CD4-positive, alpha-beta T cell treated with Interleukin-17A for 4 hours (primary cell): ENCODE data around the gene TMEM14B.
A peak's percentile ranks its signal among the peaks of the same experiment; 100 is the strongest.
"Not testable (repeated sequence)": the region's sequence is repeated elsewhere in the genome, so short reads cannot be mapped to it uniquely, and the experiment has no call there.

Experiments used
- DNase-seq: peaks from one replicate; pipeline ENCODE4 v3.0.0-alpha.2; 2020; ENCODE audit warnings: mixed read lengths

Gene TMEM14B

GRCh38 chr6:10749734-10750133 lies 2.1 kb downstream of the TMEM14B start:
- no peak for DNase-seq

DNA sequence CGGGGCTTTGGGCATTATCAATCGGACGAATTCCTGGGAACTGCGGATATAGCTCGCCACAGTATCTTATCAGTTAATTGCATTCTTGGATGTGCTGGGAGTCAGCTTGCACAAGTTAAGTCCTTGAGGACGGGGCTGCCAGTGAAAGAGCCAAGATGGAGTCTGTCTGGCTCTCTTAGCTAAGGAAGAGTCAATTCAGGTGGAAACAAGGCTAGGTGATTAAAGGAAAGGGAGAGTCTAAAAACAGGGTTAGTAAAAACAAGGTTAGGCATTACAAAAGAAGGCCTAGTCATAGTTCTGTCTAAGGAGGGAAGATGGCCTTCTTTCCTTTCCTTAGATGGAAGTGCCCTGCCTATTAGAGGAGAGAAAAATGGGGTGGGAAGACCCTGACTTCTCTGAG lies 3.0 kb downstream of the TMEM14B start:
- DNase-seq = not testable (repeated sequence)

DNA sequence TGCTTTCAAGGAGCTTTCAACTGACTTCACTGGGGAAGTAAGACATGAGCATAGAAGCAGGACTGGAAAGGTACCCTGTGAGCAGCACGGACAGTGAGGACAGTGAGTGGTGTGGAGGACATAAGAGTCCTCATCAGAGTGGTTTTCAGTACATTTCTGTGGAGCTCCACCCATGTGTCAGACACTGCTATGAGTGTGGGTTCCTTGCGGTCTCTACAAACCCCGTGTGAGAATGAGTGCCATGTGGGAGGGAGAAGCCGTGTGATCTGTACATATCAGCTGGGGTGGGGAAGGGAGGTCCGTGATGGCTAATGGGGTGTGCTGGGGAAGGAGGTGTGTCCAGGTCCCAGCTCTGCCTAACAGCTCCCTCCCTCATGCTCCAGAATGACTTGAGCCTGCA lies 4.2 kb downstream of the TMEM14B start:
- not testable (repeated sequence) for DNase-seq

DNA sequence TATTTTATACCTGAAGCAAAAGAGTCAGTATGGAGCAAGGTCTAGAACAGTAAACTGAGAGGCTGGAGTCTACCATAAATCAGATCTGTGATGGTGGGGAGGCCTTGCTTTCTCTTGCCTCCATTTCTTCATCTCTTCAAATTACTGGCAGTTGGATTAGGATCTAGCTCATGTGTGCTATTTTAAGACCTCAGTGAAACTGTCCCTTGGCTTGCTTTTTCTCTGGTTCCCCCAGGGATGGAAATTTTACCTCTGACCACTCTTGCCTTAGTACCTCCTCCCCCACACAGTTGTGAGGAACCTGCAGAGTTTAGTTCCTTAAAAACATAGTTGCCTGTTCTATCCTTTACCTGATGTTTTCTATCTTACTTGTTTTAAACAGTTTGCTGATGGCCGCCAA lies 8.5 kb downstream of the TMEM14B start:
- no peak for DNase-seq

DNA sequence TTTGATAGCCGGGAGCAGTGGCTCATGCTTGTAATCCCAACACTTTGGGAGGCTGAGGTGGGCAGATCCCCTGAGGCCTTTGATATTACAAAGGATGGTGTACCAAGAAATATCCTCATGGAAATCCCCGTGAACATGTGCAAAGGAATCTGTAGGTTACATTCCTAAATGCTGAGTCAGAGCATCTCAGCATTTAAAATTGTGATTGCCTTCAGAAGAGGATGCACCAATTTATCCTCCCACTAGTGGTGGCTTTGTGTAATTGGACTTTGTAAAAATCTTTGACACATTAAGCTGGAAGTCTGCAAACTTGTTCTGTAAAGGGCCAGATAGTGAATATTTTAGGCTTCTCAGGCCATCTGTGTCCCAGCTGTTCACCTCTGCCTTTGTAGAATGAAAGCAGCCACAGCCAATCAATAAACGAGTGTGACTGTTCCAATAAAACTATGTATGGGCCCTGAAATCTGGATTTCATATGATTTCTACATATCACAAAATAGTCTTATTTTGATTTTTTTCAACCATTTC lies 11.8 kb downstream of the TMEM14B start:
- no peak for DNase-seq

- DNase-seq = no peak
Measured at GRCh38 chr6:10759884-10760329, 12.3 kb downstream of the TMEM14B start.

- DNase-seq = no peak
Measured at GRCh38 chr6:10763006-10763405, 15.4 kb downstream of the TMEM14B start.

DNA sequence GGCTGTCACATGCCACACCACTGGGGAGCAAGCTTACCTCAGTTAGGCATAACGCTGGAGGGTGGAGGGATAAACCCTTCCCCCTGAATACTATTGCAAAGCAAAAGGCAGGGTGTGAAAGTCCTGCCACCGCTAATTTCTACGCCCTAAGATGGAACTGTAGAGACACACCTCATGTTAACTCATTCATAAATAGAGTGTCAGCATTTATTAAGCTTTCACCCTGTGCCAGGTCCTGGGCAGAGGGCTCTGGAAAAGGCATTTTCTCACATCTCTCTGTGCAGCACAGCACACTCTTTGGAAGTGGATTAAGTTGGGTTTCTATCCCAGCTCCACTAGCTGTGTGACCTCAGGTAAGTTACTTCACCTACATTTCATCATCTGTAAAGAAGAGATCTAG lies 21.8 kb downstream of the TMEM14B start:
- no peak for DNase-seq

- DNase-seq = no peak
Measured at GRCh38 chr6:10771371-10771894, 23.8 kb downstream of the TMEM14B start.

- no peak for DNase-seq
Measured at GRCh38 chr6:10778230-10778629, 30.6 kb downstream of the TMEM14B start.

DNA sequence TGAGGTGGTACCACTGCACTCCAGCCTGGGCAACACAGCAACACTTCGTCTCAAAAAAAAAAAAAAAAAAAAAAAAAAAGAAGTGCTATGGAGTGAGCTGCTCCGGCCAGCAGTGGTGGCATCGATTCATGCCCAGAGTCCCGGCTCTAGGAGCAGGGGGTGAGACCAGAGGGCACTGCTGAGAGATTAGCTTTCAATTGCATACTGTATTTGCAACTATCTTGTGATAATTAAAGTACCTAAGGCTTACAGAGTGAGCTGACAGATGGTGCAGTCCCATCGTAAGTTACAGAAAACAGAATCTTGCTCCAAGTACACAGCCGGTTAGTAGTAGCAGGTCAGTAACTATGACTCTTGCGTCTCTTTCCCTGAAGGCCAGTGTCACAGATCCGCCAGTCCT lies 31.5 kb downstream of the TMEM14B start:
- no peak for DNase-seq

GRCh38 chr6:10791673-10792072 lies 44.1 kb downstream of the TMEM14B start:
- no peak for DNase-seq

- no peak for DNase-seq
Measured at GRCh38 chr6:10792101-10792500, 44.5 kb downstream of the TMEM14B start.

DNA sequence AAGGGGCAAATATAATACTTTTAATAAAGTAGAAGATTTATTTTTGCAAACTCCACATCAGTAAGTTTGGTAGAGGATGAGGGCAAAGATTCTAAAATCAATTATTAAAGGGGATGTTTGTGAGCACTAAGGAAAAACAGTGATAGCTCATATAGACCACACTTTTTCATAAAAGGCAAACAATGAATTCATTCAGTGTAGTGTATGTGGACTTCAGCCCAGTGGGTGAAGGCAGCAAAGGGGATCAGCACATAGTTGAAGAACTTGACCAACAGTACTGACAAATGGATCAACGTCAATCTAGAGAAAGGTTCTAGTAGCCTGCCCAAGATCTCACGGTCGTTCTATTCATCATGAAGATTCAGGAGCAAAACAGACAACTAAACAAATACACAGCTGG lies 45.4 kb downstream of the TMEM14B start:
- DNase-seq = no peak

DNA sequence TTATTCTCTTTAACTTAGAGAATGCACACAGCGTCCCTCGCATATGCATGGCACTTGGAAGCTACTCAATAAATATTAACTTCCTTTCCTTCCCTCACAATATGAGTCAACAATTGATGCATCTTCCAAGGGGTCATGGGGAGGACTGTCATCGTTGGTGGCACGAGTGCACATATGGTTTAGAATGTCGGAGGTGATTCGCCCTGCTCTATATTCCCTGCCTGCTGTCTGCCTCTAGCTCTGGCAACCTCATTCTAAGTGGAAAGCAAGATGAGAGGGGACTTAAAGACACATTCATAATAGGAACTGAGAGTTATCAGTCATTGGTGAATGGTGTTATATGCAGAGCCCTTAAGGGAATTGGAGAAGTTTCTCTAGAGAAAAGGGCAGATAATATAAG lies 46.1 kb downstream of the TMEM14B start:
- no peak for DNase-seq

DNA sequence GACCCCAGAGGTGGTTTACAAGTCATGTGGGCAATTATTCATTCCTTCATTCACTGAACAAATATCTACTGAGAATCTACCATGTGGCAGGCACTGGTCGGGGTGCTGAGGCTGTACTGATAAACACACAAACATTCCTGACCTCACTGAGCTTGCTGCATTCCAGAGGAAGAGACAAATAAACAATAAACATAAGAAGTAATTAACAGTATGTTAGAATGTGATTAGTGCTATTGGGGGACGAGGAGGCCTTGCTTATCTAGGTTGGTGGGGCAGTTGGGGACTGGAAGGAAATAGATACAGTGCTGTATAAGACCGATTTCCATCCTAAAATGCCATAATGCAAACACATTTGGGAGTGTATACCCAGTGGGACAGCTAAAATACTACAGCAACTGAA lies 46.6 kb downstream of the TMEM14B start:
- DNase-seq = no peak

- no peak for DNase-seq
Measured at GRCh38 chr6:10800810-10801209, 53.2 kb downstream of the TMEM14B start.

- DNase-seq = peak; percentile 69
Measured at GRCh38 chr6:10801224-10801848, 53.7 kb downstream of the TMEM14B start.
